K562 (cell line): Measurements from ENCODE around the gene PPP1R1C. TPM values are rescaled to one million over a fixed set of nuclear protein-coding genes. Genes with fewer than 3 reads are reported as not detected.

Experiments
- ATAC-seq: fragments of 200-7000 bp; cut with Tn5 transposase; 3 replicates; pipeline ENCODE4 v1.9.1; 2020; ENCODE audit warnings: moderate library complexity
- BruUV-seq: library from RNA; stranded (reverse); fragments of 400-500 nt; replicated peaks from 2 replicates; lab custom pipeline; 2021; lab: Mats Ljungman, UMichigan
- CTCF ChIA-PET: fragments of 300-600 bp; formaldehyde crosslinking; extraction: SDS; loops from one replicate; lab custom pipeline; 2021; ENCODE audit warnings: low intra/inter-chr PET ratio; lab: Yijun Ruan, JAX
- POLR2A ChIA-PET: fragments of 300-600, 350-650 bp; sonication (Branson Sonifier 250); formaldehyde crosslinking; extraction: SDS; loops from one replicate; lab custom pipeline; 2021; ENCODE audit warnings: antibody characterized with exemption, inconsistent platforms; lab: Yijun Ruan, JAX
- DNase-seq, 4 experiments: peaks; one replicate each; pipeline versions ENCODE4 v3.0.0 to v3.0.0-alpha.2; 2011 to 2018; ENCODE audit warnings: low spot score in 3 of 4, mixed read lengths in 3 of 4; ENCODE audit errors: extremely low read depth in 1 of 4
- FAIRE-seq: peaks from 2 replicates; lab custom pipeline; 2011; peaks lifted over from hg19 to GRCh38; lab: Jason Lieb, UNC
- H2AFZ ChIP-seq: 2 replicates; pipeline ENCODE4 v1.6.0; 2011; ENCODE audit warnings: low read depth, low read length, control low read depth, inconsistent platforms
- H3K27ac ChIP-seq: fragments of 200-600 bp; 3 replicates; pipeline ENCODE4 v1.8.0; 2011; ENCODE audit warnings: low read depth, mild to moderate bottlenecking, control low read depth, inconsistent platforms, low read length, moderate library complexity, mixed read lengths; ENCODE audit errors: extremely low read depth
- H3K27me3 ChIP-seq, 2 experiments: fragments of 300-600 bp in 1 of 2; 2 replicates in 1 of 2; 3 replicates in 1 of 2; pipeline versions ENCODE4 v1.6.0 to v1.8.0; 2011; ENCODE audit warnings: inconsistent platforms in 2 of 2, low read length in 2 of 2, mild to moderate bottlenecking in 1 of 2, mixed read lengths in 1 of 2, moderate library complexity in 1 of 2; ENCODE audit not compliant: control insufficient read depth in 2 of 2, insufficient read depth in 2 of 2
- H3K36me3 ChIP-seq: fragments of 300-600 bp; 3 replicates; pipeline ENCODE4 v1.8.0; 2011; ENCODE audit warnings: mild to moderate bottlenecking, low read length, inconsistent platforms; ENCODE audit not compliant: control insufficient read depth, insufficient read depth
- H3K4me1 ChIP-seq, 2 experiments: fragments of 200-600 bp in 1 of 2; replicated peaks in 1 of 2; 2 replicates in 1 of 2; 3 replicates in 1 of 2; pipeline versions ENCODE4 v1.5.1 to v1.8.0; 2011; ENCODE audit warnings: inconsistent platforms in 2 of 2, low read length in 2 of 2, mild to moderate bottlenecking in 1 of 2, mixed read lengths in 1 of 2, moderate library complexity in 1 of 2; ENCODE audit not compliant: control insufficient read depth in 2 of 2, insufficient read depth in 2 of 2
- H3K4me2 ChIP-seq: 2 replicates; pipeline ENCODE4 v1.6.1; 2011; ENCODE audit warnings: low read length, control low read depth, inconsistent platforms, mixed read lengths; ENCODE audit not compliant: insufficient read depth
- H3K4me3 ChIP-seq: fragments of 200-600 bp; sonication (generic), shearing (Covaris generic); 2 replicates; pipeline ENCODE4 v1.5.1; 2016; ENCODE audit warnings: control low read depth, inconsistent platforms
- H3K79me2 ChIP-seq: fragments of 200-600 bp; 3 replicates; pipeline ENCODE4 v1.8.0; 2011; ENCODE audit warnings: low read length, inconsistent platforms; ENCODE audit not compliant: control insufficient read depth, insufficient read depth
- H3K9ac ChIP-seq, 2 experiments: 2 replicates each; pipeline versions ENCODE4 v1.6.0 to v1.6.1; 2011; ENCODE audit warnings: low read depth in 2 of 2, low read length in 2 of 2, control low read depth in 1 of 2, inconsistent platforms in 1 of 2, mild to moderate bottlenecking in 1 of 2, mixed read lengths in 1 of 2; ENCODE audit not compliant: insufficient read depth in 1 of 2
- H3K9me1 ChIP-seq: one replicate; pipeline ENCODE4 v1.6.0; 2011; ENCODE audit warnings: inconsistent platforms, mild to moderate bottlenecking, low read length, moderate library complexity; ENCODE audit not compliant: control insufficient read depth, insufficient read depth
- H3K9me3 ChIP-seq: replicated peaks from 2 replicates; pipeline ENCODE4 v1.5.1; 2011; ENCODE audit warnings: low read depth, low read length, inconsistent platforms; ENCODE audit not compliant: control insufficient read depth, insufficient read depth
- H4K20me1 ChIP-seq: replicated peaks from 2 replicates; pipeline ENCODE4 v1.6.1; 2011; ENCODE audit warnings: low read length, inconsistent platforms, mixed read lengths; ENCODE audit not compliant: control insufficient read depth, insufficient read depth
- CBX5 ChIP-seq: IDR thresholded peaks from 2 replicates; pipeline ENCODE4 v1.6.1; 2014; ENCODE audit warnings: low read depth, borderline replicate concordance
- CHD1 ChIP-seq: fragments of 200-600 bp; sonication (generic); IDR thresholded peaks from one replicate; pipeline ENCODE4 v1.6.1; 2012; ENCODE audit warnings: mild to moderate bottlenecking, moderate library complexity, low read length, inconsistent platforms
- KLF1 ChIP-seq: fragments of 450-650 bp; IDR thresholded peaks from 2 replicates; pipeline ENCODE4 v1.6.1; 2016; ENCODE audit warnings: missing genetic modification characterization, missing compliant biosample characterization
- PCBP1 ChIP-seq: fragments of 200-400 bp; formaldehyde crosslinking; IDR thresholded peaks from 2 replicates; pipeline ENCODE4 v1.6.1; 2018; ENCODE audit warnings: mild to moderate bottlenecking, low read depth, low read length; ENCODE audit not compliant: poor library complexity, severe bottlenecking
- PHF8 ChIP-seq: fragments of 200-600 bp; sonication (generic); IDR thresholded peaks from 2 replicates; pipeline ENCODE4 v1.6.1; 2012; ENCODE audit warnings: mixed run types, mild to moderate bottlenecking, inconsistent platforms, low read length, moderate library complexity, borderline replicate concordance
- RAD51 ChIP-seq: fragments of 450-650 bp; IDR thresholded peaks from 2 replicates; pipeline ENCODE4 v1.7.1; 2016; ENCODE audit warnings: low read depth, mild to moderate bottlenecking, borderline replicate concordance
- RFX7 ChIP-seq: fragments of 250-450 bp; sonication (Bioruptor Pico); IDR thresholded peaks from 2 replicates; pipeline ENCODE4 v1.5.1; 2021; ENCODE audit warnings: mild to moderate bottlenecking
- SMARCA5 ChIP-seq: fragments of 450-650 bp; IDR thresholded peaks from 2 replicates; pipeline ENCODE4 v1.6.1; 2016
- SMARCC2 ChIP-seq: fragments of 450-650 bp; IDR thresholded peaks from 2 replicates; pipeline ENCODE4 v1.6.1; 2017; ENCODE audit warnings: antibody characterized with exemption, moderate library complexity, mild to moderate bottlenecking, low read depth
- ZFP30 ChIP-seq: fragments of 250-450 bp; sonication (Bioruptor Pico); IDR thresholded peaks from 2 replicates; pipeline ENCODE4 v1.8.0; 2022; ENCODE audit warnings: moderate library complexity, mild to moderate bottlenecking, inconsistent platforms, borderline replicate concordance
- ZNF280B ChIP-seq: fragments of 250-450 bp; sonication (Bioruptor Pico); IDR thresholded peaks from 2 replicates; pipeline ENCODE4 v1.5.1; 2021; ENCODE audit warnings: mild to moderate bottlenecking
- ZNF699 ChIP-seq: fragments of 250-450 bp; sonication (Bioruptor Pico); IDR thresholded peaks from 2 replicates; pipeline ENCODE4 v1.8.0; 2021; ENCODE audit warnings: mild to moderate bottlenecking, moderate library complexity; ENCODE audit not compliant: insufficient replicate concordance
- ZNF717 ChIP-seq: fragments of 250-450 bp; sonication (Bioruptor Pico); IDR thresholded peaks from 2 replicates; pipeline ENCODE4 v1.5.0; 2021
- WGBS: fragments of 100-300 bp; shearing (Covaris generic); methylation state at CpG from one replicate; pipeline ENCODE4 v1.1.6; 2016; ENCODE audit warnings: low coverage, mixed read lengths; ENCODE audit not compliant: insufficient coverage; ENCODE audit errors: missing lambda C conversion rate; 5-methylcytosine and 5-hydroxymethylcytosine counted together
- in situ Hi-C: fragments of 300-500 bp; cut with MboI; formaldehyde crosslinking; loops from 4 replicates; pipeline ENCODE4 v1.15.0; 2018; ENCODE audit warnings: inconsistent platforms, mixed read lengths
- intact Hi-C: fragments of 100-400 bp; cut with micrococcal nuclease; formaldehyde crosslinking; loops from 2 replicates; pipeline ENCODE4 v1.14.2; 2022
- polyA plus RNA-seq, 8 experiments: library from polyadenylated mRNA; depleted of rRNA in 4 of 8; stranded (reverse) in 5 of 8; unstranded in 3 of 8; fragments of >200 nt; fragmentation: Nextera tagmentation in 2 of 8; fragmentation: Illumina TruSeq in 1 of 8; extraction: Ambion mirVana in 2 of 8; extraction: Trizol in 1 of 8; gene quantifications; 2 replicates each; pipeline versions ENCODE4 v1.2.1 to v1.2.3, GENCODE V29; 2011 to 2014; ENCODE audit warnings: inconsistent platforms in 1 of 8, missing spikeins in 1 of 8
- total RNA-seq, 7 experiments: library from RNA; depleted of rRNA in 6 of 7; stranded (reverse); fragments of >200 nt in 6 of 7; fragmentation: Illumina TruSeq in 2 of 7; extraction: Trizol in 2 of 7; gene quantifications; 2 replicates each; pipeline versions ENCODE4 v1.2.1 to v1.2.3, GENCODE V29; 2011 to 2021; ENCODE audit warnings: low replicate concordance in 1 of 7
- TF ChIP-seq, protein P1 (sequence below): fragments of 450-650 bp; IDR thresholded peaks from 2 replicates; pipeline ENCODE4 v1.6.1; 2016; ENCODE audit warnings: antibody characterized with exemption

Gene PPP1R1C
- total and polyA plus RNA-seq, 9 of the 15 experiments (the other 6 are each of a cell fraction or from before 2014, with no cell fraction given): 0.09 to 0.64 (median 0.40) TPM; not detected in 2

DNA sequence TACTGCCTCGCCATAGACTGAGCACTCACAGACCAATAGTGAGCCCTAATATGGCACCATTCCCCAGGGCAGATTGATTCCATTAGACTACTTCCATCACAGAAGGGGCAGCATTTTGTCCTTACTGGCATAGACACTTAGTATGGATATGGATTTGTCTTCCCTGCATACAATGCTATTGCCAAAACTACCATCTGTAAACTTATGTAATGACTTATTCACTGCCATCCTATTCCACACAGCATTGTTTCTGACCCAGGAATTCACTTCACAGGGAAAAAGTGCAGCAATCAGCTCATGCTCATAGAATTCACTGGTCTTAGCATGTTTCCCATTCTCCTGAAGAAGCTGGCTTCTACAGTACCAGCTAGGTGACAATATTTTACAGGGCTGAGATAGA lies 179.0 kb downstream of the PPP1R1C start:
- Histone ChIP-seq H3K4me3 (no peak overlapping the region), H2AFZ (no peak overlapping the region), H3K79me2 (no peaks in the 10 kb centered on the region), H3K27ac (no peak overlapping the region), H3K9me1 (no peaks in the 10 kb centered on the region), H3K27me3 (no peaks in the 10 kb centered on the region), H3K36me3 (no peaks in the 10 kb centered on the region), H3K9ac (no peak overlapping the region), H3K9me3 (no peaks in the 10 kb centered on the region), H4K20me1 (no peaks in the 10 kb centered on the region), H3K4me1 (no peaks in the 10 kb centered on the region), H3K4me2 (no peak overlapping the region)
- 0% methylated on average over 1 of the region's 1 CpG for WGBS
- no TSS peak for BruUV-seq
- intact Hi-C loops (no loop called here), in situ Hi-C loops (no loop called here)
- TF ChIP-seq RFX7 (no peak), CHD1 (no peak), PCBP1 (no peak), KLF1 (no peak), CBX5 (no peak), RAD51 (no peak), PHF8 (no peak), SMARCC2 (no peak), ZNF717 (CRISPR knock-in tag) (no peak), ZNF699 (CRISPR knock-in tag) (no peak), ZFP30 (CRISPR knock-in tag) (no peak), SMARCA5 (no peak), ZNF280B (CRISPR knock-in tag) (no peak)
- TF ChIP-seq, protein P1, sequence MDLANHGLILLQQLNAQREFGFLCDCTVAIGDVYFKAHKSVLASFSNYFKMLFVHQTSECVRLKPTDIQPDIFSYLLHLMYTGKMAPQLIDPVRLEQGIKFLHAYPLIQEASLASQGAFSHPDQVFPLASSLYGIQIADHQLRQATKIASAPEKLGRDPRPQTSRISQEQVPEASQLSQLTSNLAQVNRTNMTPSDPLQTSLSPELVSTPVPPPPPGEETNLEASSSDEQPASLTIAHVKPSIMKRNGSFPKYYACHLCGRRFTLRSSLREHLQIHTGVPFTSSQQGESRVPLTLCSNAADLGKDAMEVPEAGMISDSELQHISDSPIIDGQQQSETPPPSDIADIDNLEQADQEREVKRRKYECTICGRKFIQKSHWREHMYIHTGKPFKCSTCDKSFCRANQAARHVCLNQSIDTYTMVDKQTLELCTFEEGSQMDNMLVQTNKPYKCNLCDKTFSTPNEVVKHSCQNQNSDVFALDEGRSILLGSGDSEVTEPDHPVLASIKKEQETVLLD: no peak
- no peak for DNase-seq
- ChIA-PET CTCF (no interaction called here), POLR2A (no interaction called here)
- FAIRE-seq: no peak
- ATAC-seq: no peak
